ENCODE results near the gene DLX3. TPM values are rescaled to one million over a fixed set of nuclear protein-coding genes. Genes with fewer than 3 reads are reported as not detected.

The DLX3 gene
- total RNA-seq, 2 donors from 2014 or later = not detected

- Histone ChIP-seq H3K27me3 (peaks cover 0 to 20% of the 10 kb centered on the region in 2 donors), H3K36me3 (replicated peaks in 1 of 2; ENCODE audit: insufficient read depth in 1 of 2, low read depth in 2 of 2) (no peaks in the 10 kb centered on the region), H3K4me1 (peaks cover 23% of the 10 kb centered on the region), H3K4me3 (no peak overlapping the region), H3K9me3 (no peaks in the 10 kb centered on the region), H3K27ac (peak overlapping the region in 3 of 4 donors; percentile 30 to 46 (median 44))
- peak; percentile 33 to 71 (median 62) for DNase-seq
- WGBS, 2 donors = 37 to 49% methylated on average over 5 of the region's 5 CpGs
- no peak for TF ChIP-seq POLR2A (IDR thresholded peaks at IDR 0.05)
- TF ChIP-seq, protein P1, sequence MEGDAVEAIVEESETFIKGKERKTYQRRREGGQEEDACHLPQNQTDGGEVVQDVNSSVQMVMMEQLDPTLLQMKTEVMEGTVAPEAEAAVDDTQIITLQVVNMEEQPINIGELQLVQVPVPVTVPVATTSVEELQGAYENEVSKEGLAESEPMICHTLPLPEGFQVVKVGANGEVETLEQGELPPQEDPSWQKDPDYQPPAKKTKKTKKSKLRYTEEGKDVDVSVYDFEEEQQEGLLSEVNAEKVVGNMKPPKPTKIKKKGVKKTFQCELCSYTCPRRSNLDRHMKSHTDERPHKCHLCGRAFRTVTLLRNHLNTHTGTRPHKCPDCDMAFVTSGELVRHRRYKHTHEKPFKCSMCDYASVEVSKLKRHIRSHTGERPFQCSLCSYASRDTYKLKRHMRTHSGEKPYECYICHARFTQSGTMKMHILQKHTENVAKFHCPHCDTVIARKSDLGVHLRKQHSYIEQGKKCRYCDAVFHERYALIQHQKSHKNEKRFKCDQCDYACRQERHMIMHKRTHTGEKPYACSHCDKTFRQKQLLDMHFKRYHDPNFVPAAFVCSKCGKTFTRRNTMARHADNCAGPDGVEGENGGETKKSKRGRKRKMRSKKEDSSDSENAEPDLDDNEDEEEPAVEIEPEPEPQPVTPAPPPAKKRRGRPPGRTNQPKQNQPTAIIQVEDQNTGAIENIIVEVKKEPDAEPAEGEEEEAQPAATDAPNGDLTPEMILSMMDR (IDR thresholded peaks at IDR 0.05) = no peak
- ATAC-seq = peak; percentile 88
- intact Hi-C loops (cut with DNase I) = no loop called here
Measured at GRCh38 chr17:49976163-49976827, 18.7 kb downstream of the DLX3 start.

DNA sequence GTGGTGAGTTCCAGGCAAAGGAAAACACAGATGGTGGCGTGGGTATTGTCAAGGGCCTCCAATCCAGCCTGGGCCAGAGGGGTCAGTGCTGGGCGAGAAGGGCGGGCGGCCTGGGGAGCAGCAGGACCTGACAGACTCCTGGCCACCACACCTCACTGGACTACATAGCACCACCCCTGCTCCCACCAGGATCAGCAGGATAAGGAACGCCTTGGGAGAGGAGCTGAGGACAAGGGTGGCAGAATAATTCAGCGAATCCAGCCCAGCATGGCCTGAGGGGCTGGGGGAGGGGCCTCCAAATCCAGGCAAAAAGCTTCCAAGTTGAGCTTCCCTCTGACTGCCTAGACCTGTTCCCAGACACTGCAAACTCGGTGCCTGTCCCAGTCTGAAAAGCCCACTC lies 19.5 kb downstream of the DLX3 start:
- H3K27ac ChIP-seq = peak overlapping the region in 2 of 4 donors; percentile 13 to 46
- no peak overlapping the region for H3K4me3 ChIP-seq
- ATAC-seq = no peak
- TF ChIP-seq, protein P1 (IDR thresholded peaks at IDR 0.05) = no peak
- no peak for TF ChIP-seq POLR2A (IDR thresholded peaks at IDR 0.05)
- no peaks in the 10 kb centered on the region for H3K9me3 ChIP-seq
- DNase-seq = no peak
- peaks cover 0 to 23% of the 10 kb centered on the region in 2 donors for H3K27me3 ChIP-seq
- intact Hi-C loops (cut with DNase I) = no loop called here
- H3K4me1 ChIP-seq = peaks cover 23% of the 10 kb centered on the region
- H3K36me3 ChIP-seq (replicated peaks in 1 of 2; ENCODE audit: insufficient read depth in 1 of 2, low read depth in 2 of 2) = no peaks in the 10 kb centered on the region
- 83 to 90% methylated on average over 5 to 6 of the region's 7 CpGs for WGBS, 2 donors

DNA sequence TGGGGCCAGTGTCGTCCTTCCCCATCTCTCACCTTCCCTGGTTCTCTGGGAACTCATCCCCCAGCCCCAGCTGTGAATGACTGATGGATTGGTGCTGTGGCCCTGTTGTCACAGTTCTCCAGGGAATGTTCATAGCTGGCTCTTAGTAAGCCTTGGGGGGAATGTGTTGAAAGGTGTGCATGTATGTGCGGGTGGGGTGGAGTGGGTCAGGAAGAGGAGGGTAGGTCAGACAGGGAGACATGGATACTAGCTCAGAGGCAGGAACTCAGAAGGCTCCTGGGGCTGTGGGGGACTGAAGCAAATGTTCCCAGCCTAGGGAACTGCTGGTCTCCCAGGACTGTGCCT lies 21.8 kb downstream of the DLX3 start:
- H3K27ac ChIP-seq = no peak overlapping the region
- peaks cover 0 to 31% of the 10 kb centered on the region in 2 donors for H3K27me3 ChIP-seq
- WGBS, 2 donors = 58 to 73% methylated on average over 1 to 2 of the region's 2 CpGs
- TF ChIP-seq POLR2A (IDR thresholded peaks at IDR 0.05) = no peak
- TF ChIP-seq, protein P1 (IDR thresholded peaks at IDR 0.05) = no peak
- DNase-seq (no peak), ATAC-seq (no peak)
- peaks cover 37% of the 10 kb centered on the region for H3K4me1 ChIP-seq
- H3K4me3 ChIP-seq = no peak overlapping the region
- H3K36me3 ChIP-seq (replicated peaks in 1 of 2; ENCODE audit: insufficient read depth in 1 of 2, low read depth in 2 of 2) = no peaks in the 10 kb centered on the region
- intact Hi-C loops (cut with DNase I) = no loop called here
- no peaks in the 10 kb centered on the region for H3K9me3 ChIP-seq

DNA sequence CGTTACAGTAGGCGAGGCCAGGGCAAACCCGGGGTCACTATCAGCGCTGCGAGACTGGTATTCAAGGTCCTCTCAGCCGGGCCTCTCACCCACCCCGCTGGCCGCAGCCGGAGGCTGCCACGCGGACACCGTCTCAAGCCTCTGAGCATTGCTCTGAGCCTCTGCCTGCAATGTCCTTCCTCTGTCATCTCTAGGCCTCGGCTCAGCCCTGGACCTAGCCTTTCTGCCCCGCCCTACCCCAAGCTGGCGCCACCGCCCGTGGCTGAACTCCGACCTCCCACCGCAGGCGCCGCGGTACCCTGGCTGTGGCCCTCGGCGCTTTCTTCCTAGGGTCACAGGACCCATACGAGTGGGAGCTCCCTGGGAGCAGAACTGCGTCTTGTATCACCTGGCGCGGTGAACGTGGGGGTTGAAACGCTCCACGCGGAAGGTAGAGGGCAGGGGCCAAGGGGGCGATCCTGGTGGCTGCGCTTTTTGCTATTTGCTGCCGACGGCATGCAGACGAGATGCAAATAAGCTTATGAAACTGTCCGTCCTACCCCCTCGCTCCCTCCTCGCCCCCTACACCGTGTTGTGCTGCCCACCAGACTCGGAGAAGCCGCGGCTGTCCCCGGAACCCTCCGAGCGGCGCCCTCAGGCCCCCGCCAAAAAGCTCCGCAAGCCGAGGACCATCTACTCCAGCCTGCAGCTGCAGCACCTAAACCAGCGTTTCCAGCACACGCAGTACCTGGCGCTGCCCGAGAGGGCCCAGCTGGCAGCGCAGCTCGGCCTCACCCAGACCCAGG lies 22.3 kb downstream of the DLX3 start:
- ATAC-seq (no peak), DNase-seq (no peak)
- peaks cover 38% of the 10 kb centered on the region for H3K4me1 ChIP-seq
- H3K9me3 ChIP-seq = no peaks in the 10 kb centered on the region
- no peak overlapping the region for H3K4me3 ChIP-seq
- 20 to 31% methylated on average over 29 to 56 of the region's 57 CpGs for WGBS, 2 donors
- intact Hi-C loops (cut with DNase I) = no loop called here
- H3K27ac ChIP-seq = no peak overlapping the region
- TF ChIP-seq, protein P1 (IDR thresholded peaks at IDR 0.05) = no peak
- TF ChIP-seq POLR2A (IDR thresholded peaks at IDR 0.05) = no peak
- peaks cover 0 to 31% of the 10 kb centered on the region in 2 donors for H3K27me3 ChIP-seq
- H3K36me3 ChIP-seq (replicated peaks in 1 of 2; ENCODE audit: insufficient read depth in 1 of 2, low read depth in 2 of 2) = no peaks in the 10 kb centered on the region

Measured in body of pancreas (tissue), 4 donors.